HepG2 (cell line): ENCODE measurements around the gene RBM26.

ENCODE experiments used
- HNRNPUL1 ChIP-seq: fragments of 200-400 bp; formaldehyde crosslinking; IDR thresholded peaks from 2 replicates; pipeline ENCODE4 v1.6.1; 2017; ENCODE audit warnings: low read depth, mild to moderate bottlenecking, low read length, moderate library complexity
- ZNF556 ChIP-seq: sonication (generic); formaldehyde crosslinking; IDR thresholded peaks from 2 replicates; pipeline ENCODE4 v1.4.0; 2020; ENCODE audit warnings: mild to moderate bottlenecking, missing genetic modification reagents, borderline replicate concordance

DNA sequence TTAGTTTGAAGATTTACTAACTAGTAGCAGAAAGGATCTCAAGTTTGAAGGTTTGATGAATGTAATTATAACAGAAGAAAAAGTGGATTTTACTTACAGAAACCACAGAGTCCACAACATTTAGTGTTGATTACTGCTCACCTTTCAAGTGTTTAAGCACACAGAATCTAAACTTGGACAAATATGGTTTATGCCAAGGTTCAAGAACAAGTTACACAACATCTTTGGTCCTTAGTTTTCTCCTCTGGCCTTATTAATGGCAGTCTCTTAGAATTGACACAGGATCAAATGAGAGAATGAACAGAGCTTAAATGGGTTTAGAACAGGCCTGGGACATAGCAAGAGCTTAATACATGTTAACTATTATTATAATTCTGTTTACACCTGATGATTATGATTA is 133.0 kb downstream of the RBM26 start:
- TF ChIP-seq HNRNPUL1 (no peak), ZNF556 (CRISPR knock-in tag) (no peak)
